ENCODE data around the gene SEMA4A.
A peak's percentile ranks its signal among the peaks of the same experiment; 100 is the strongest.

Gene SEMA4A

DNA sequence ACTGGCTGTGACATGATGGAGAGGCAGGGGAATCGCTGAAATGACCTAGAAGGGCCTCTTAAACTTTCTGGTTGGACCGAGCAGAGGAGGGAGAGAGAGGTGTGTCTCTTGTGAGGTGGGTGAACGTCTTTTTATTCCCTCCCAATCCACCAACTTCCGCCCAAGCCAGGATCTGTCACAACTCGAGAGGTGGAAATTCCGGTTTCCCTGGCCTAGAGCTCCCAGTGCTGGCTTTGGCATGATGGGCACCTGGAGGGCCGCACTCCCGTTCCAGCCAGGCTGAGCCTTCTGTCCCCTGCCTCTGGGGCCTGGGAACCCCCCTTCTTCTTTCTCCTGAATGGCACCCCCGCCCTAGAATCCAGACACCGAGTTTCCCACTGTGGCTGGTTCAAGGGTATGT lies at the start of gene SEMA4A:
Gene SEMA4A (plus strand): TSS at position 224 of the 400 bp plus-strand sequence. CDS start 994 bp downstream, outside the sequence.
- no peak for TF ChIP-seq CTCF (conservative IDR thresholded peaks at IDR 0.05)
- peak within 1 kb of the TSS; percentile 86 for H3K27ac ChIP-seq

- TF ChIP-seq CTCF (conservative IDR thresholded peaks at IDR 0.05): no peak
- peak overlapping the region; percentile 77 for H3K27ac ChIP-seq
Observed at GRCh38 chr1:156104065-156104810, 49.1 kb upstream of the SEMA4A start.

DNA sequence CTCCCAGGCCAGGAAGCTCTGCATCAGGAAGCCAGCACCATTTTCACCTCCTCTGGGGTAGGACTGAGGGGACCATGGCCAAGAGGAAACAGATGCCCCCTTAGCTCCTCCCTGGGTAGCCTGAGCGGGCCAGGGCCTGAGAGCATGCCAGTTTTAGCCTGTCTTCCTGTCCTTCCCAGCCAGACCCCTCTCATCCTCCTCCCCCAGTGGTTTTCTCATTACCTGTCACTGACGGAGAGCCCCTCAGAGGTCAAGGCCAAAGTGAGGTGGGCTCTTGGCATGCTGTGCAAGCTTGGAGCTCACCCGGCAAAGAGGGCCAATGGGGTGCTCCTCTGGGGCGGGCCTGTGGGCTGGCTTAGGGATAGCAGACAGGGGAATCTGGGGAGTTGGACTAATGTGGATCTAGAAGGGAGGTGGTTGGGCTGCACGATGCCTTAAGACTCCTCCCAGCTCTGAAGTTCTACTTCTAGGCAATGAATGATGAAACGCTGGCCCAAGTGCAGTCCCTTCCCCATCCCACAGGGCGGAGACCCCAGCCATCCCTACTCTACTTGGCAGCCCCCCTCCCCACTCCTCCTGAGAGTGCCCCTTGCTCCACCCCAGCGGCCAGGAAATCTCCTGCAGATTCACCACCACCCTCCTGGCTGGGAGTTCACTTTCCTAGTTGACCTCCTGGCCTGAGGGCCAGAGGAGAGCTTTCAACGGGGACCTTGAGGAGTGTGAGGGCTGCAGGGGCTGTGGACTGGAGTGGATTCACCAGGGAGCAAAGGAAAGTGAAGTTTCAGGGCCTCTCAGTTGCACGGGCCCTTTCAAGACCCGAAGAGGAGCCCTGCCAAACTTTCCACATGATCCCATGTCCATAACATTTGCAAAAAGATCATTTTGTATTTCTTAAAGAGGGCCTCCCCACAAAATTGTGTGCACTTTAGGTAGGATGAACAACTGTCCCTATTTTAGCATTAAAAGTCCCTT lies 48.2 kb upstream of the SEMA4A start:
- peak overlapping the region; percentile 77 for H3K27ac ChIP-seq
- no peak for TF ChIP-seq CTCF (conservative IDR thresholded peaks at IDR 0.05)

DNA sequence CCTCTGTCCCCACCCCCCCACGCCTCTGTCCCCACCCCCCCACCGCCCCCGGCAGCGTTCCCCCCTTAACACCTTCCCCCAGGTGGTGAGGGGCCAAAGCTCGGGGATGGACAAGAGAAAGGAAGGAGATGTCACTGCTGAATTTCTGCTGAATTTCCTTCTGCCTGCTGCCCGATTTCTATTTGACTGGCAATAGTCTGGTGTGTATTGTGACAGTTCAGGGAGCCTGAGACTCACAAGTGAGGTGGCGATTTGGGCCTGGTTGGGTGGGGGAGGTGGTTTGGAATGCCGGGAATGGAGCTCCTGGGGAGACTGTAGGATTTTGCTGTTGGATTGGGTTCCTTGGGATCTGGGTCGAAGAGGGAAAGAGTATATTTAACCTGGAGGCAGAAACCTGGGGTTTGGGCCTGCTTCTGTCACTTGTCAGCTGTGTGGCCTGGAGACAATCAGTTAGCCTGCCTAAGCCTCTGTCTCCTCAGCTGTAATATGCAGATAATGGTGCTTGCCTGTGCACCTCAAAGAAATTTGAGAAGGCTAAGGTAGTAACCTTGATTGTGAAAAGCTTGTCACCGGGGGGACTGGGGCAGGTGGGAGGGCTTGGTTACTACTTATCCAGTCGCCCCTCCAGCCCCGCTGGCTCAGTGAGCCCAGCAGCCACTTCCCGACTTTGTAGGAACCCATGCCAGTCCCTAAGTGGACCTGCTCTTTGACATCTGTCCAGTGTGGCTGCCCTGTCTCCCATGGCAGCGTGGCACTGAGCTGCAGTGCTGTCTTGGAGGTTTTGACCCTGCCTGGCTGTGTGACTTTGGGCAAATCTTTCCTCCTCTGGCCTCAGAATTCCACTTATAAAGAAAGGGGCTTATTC lies 46.5 kb upstream of the SEMA4A start:
- no peak for TF ChIP-seq CTCF (conservative IDR thresholded peaks at IDR 0.05)
- peak overlapping the region; percentile 77 for H3K27ac ChIP-seq

- no peak for TF ChIP-seq CTCF (conservative IDR thresholded peaks at IDR 0.05)
- H3K27ac ChIP-seq: no peak overlapping the region
Observed at GRCh38 chr1:156108057-156108456, 45.3 kb upstream of the SEMA4A start.

DNA sequence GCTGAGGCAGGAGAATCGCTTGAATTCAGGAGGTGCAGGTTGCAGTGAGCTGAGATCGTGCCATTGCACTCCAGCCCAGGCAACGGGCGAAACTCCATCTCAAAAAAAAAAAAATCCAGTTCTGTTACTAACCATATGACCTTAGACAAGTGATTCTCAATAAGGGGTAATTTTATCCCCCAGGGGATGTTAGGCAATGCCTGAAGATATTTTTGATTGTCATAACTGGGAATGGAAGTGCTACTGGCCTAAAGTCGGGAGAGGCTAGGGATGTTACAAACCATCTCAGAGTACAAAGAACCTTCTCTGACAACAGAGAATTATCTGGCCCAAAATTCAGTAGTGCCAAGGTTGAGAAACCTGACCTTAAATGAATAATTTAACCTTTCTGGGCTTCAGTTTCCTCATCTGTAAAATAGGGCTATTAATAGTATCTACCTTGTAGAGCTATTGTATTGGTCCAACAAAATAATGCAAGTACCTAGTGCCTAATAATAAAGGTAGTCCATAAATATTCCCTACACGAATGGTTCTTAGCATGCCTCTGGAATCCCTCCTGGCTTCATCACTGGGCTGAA lies 44.6 kb upstream of the SEMA4A start:
- no peak for TF ChIP-seq CTCF (conservative IDR thresholded peaks at IDR 0.05)
- H3K27ac ChIP-seq: no peak overlapping the region
